GM21576 (cell line): Measurements from ENCODE around the gene SP2.

Experiments
- ATAC-seq: cut with Tn5 transposase; IDR thresholded peaks from one replicate; pipeline ENCODE4 v1.9.1; 2021; ENCODE audit warnings: mild to moderate bottlenecking, moderate library complexity; ENCODE audit not compliant: unreplicated experiment

Gene SP2

GRCh38 chr17:47869114-47869513 lies 26.9 kb upstream of the SP2 start:
- ATAC-seq, result no peak

- no peak for ATAC-seq
Observed at GRCh38 chr17:47870056-47870455, 26.0 kb upstream of the SP2 start.

- ATAC-seq, result no peak
Observed at GRCh38 chr17:47871048-47871447, 25.0 kb upstream of the SP2 start.

- ATAC-seq, result no peak
Observed at GRCh38 chr17:47872019-47872650, 23.9 kb upstream of the SP2 start.

- no peak for ATAC-seq
Observed at GRCh38 chr17:47872651-47873161, 23.3 kb upstream of the SP2 start.

- ATAC-seq, result no peak
Observed at GRCh38 chr17:47873200-47874090, 22.6 kb upstream of the SP2 start.

GRCh38 chr17:47875011-47875985 lies 20.7 kb upstream of the SP2 start:
- no peak for ATAC-seq

GRCh38 chr17:47877368-47878034 lies 18.5 kb upstream of the SP2 start:
- no peak for ATAC-seq

GRCh38 chr17:47878203-47879027 lies 17.6 kb upstream of the SP2 start:
- ATAC-seq, result no peak

GRCh38 chr17:47879028-47879585 lies 16.9 kb upstream of the SP2 start:
- ATAC-seq, result no peak

GRCh38 chr17:47879776-47880454 lies 16.1 kb upstream of the SP2 start:
- no peak for ATAC-seq

GRCh38 chr17:47882247-47882646 lies 13.8 kb upstream of the SP2 start:
- ATAC-seq, result no peak

- ATAC-seq, result no peak
Observed at GRCh38 chr17:47882695-47883588, 13.1 kb upstream of the SP2 start.

GRCh38 chr17:47883589-47884426 lies 12.2 kb upstream of the SP2 start:
- ATAC-seq, result no peak

- ATAC-seq, result no peak
Observed at GRCh38 chr17:47884427-47884740, 11.7 kb upstream of the SP2 start.

- ATAC-seq, result no peak
Observed at GRCh38 chr17:47884905-47885730, 10.9 kb upstream of the SP2 start.
